GM18499 (cell line): ENCODE data around the gene SLC12A6.
A peak's percentile ranks its signal among the peaks of the same experiment; 100 is the strongest.

Source experiments
- ATAC-seq: cut with Tn5 transposase; IDR thresholded peaks from one replicate; pipeline ENCODE4 v1.9.1; 2021; ENCODE audit warnings: moderate number of reproducible peaks; ENCODE audit not compliant: insufficient read depth, unreplicated experiment

SLC12A6 gene

DNA sequence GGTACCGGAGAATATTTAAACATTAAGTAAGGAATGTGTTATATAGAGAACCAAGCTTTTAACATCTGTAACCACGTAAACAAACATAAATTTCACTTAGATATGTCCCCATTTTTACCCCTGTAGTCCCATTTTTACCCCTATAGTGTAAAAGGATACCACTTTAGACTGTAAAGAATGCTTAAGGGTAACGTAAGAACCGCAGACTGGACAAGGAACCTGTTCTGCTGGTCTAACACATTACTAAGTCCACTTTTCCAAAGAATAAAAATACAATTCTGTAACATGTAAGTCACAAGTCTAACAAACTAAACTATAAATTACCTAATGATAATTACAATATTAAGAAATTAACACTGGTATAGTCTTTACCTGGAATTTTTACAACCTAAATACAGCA, 2.9 kb downstream of the SLC12A6 start:
- no peak for ATAC-seq

- no peak for ATAC-seq
These were observed 4.9 kb downstream of the SLC12A6 start for GRCh38 chr15:34332553-34333120.

GRCh38 chr15:34331809-34332208, 5.8 kb downstream of the SLC12A6 start:
- ATAC-seq = no peak

DNA sequence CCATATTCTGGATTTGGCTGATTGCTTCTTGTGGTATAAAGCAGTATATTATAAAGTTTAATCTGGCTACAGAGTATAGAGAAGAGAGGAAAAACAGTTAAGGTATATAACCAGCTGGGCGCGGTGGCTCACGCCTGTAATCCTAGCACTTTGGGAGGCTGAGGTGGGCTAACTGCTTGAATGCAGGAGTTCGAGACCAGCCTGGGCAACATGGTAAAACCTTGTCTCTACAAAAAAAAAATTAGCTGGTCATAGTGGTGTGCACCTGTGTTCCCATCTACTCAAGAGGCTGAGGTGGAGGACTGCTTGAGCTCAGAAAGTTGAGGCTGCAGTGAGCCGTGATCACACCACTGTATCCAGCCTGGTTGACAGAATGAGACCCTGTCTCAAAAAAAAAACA, 7.3 kb downstream of the SLC12A6 start:
- no peak for ATAC-seq

DNA sequence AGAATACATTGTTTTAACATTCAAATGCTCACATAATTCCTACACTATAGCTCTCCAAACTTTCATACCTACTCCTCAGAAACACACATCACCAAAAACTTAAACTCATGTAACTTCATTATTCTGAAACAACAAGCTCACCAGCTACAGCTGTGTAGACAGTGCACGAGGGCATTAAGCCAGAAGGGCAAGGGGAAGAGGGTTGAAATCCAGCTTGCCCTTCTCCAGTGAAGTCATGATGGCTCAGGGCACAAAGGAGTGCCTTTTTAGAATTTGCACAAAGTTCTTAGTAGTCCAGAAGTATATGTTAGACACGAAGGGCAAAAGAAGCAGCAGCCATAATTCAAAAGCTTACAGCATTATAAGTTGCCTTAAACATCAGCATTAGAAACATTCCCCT, 8.6 kb downstream of the SLC12A6 start:
- ATAC-seq = no peak

DNA sequence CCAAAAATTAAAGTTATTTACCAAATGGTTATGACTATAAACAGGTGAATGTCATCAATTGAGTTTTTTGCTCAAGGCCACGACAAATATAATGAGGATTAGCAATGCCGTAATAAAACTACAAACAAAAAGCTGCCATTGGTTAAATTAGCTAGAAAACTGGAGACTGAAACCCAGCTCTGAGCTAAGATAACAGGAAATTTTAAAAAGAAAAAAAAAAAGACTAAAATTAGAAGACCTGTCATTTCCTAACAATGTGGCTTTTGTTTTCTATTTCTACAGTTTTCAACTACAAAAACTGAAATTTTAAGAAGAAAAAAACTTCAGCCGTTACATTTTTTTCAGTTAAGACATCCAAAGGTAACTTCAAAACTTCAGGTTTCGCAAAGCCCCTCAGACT, 9.7 kb downstream of the SLC12A6 start:
- ATAC-seq = no peak

DNA sequence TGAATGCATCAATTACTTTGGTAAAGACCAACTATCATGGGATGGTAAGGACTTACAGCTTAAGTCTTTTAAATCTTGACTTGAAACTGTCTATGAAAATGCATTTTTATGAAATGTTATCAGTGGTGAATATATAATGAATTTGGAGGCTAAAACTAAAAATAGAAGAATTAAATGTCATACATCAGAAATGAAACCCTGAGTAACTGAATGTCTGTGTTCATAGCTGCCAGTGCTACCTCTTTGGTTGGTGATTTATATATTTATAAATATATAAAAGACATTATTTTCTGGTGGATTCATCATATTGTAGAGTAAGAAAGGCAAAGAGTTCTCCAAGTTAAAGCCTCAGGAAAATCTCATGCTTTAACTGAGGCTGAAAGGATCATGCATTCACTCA, 12.2 kb downstream of the SLC12A6 start:
- ATAC-seq = no peak

DNA sequence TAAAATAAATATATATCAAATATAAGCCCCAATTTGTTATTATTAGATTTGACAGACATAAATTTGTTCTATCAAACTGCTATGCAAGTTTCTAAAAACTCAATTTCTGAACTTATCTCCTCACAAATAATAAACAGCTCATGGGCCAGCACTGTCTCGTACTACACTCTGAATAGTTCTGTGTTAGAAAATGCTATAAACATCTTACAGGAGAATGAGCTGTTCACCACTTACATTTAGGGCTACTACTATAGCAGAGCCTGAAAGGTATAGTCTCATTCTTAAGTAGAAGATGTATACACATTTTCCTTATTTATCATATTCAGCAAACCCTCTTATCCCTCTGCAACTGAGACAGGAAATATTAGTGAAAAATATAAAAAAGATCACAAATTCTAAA, 12.6 kb downstream of the SLC12A6 start:
- ATAC-seq = no peak

DNA sequence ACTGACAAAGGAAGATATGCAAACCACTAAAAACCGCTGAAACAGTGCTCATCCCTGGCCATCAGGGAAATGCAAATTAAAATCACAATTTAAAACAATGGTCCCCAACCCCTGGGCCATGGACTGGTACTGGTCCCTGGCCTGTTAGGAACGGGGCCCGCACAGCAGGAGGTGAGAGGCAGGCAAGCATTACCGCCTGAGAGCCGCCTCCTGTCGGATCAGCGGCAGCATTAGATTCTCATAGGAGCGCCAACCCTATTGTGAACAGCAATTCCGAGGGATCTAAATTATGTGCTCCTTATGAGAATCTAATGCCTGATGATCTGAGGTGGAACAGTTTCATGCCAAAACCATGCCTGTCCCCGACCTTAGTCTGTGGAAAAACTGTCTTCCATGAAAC, 14.4 kb downstream of the SLC12A6 start:
- ATAC-seq = no peak

DNA sequence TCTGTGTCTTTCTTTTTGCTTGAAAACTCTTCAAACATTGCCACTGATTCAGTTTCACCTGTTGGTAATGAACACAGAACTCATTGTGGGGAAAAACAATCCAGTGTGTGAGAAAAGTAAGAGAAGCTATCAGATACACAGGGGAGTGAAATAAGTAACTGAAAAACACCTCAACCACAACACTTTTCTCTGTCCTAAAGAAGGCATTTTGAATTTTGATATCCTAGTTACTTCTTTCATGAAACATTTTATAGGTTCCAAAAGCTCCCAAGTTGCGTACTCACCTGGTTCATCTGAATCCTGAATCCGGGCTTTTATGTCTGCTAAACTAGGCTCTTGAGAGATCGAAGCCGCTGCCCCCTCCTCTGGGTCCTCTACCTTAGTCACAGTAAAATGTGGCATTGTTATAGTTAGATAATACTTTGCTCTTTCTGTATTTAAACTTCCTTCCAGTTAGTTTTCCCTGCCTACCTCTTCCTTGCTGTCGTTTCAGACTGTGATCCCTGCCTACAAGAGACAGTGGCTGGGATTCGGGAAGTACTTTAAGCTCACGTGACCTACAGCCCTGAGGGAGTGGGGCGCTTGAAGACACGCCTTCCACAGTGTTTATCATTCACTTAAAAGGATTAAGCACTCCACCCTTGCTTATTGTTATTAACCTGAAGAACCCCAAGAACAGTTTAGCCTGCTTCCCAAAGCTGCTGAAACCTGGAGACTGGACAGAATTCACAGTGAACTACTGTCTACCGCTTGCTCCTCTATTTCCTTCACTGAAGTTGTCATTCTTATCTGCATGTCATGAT, 19.1 kb downstream of the SLC12A6 start:
- ATAC-seq = peak; percentile 62

DNA sequence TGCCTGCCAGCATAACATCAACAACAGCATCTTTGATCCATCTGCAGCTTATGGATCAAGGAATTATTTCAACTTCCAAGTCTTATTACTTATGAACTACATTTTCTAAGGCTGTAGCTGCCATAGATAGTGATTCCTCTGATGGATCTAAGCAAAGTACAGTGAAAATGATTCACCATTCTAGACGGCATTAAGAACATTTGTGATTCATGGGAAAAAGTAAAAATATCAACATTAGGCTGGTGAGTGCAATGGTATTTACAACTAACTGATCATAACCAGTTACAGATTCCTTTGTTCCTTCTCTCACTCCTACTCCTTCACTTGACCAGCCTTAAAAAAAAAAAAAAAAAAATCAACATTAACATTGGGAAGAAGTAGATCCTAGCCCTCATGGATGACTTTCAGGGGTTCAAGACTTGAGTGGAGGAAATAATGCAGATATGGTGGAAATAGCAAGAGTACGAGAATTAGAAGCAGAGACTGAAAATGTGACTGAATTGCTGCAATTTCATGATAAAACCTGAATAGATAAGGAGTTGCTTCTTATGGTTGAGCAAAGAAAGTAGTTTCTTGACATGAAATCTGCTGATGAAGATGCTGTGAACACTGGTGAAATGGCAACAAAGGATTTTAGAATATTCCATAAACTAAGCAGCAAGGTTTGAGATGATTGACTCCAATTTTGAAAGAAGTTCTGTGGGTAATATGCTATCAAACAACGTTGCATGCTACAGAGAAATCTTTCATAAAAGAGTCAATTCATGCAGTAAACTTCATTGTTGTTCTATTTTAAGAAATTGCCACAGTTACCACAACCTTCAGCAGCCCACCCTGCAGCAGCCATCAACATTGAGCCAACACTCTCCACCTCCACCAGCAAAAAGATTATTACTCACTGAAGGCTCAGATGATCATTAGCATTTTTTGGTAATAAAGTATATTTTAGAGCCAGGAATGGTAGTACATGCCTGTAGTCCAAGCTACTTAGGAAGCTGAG, 22.8 kb downstream of the SLC12A6 start:
- ATAC-seq = no peak

- no peak for ATAC-seq
These were observed 26.0 kb downstream of the SLC12A6 start for GRCh38 chr15:34311563-34311962.

DNA sequence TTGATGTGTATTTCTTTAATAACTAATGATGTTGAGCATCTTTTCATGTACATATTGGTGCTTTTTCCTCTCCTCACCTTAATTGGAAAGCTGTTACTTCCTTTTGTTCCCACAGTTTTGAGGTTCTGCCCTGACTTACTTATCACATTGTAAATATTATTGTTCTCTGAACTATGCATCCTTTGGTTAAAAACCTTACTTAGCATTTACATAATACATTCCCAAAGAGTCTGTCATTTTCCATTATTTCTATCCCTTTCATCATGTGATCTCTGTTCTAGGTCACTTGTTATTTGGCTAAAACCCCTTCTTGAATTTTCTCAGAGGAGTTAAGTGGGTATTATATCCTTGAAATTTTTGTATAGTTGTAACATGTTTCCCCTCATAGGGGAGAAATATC, 33.0 kb downstream of the SLC12A6 start:
- ATAC-seq = no peak

DNA sequence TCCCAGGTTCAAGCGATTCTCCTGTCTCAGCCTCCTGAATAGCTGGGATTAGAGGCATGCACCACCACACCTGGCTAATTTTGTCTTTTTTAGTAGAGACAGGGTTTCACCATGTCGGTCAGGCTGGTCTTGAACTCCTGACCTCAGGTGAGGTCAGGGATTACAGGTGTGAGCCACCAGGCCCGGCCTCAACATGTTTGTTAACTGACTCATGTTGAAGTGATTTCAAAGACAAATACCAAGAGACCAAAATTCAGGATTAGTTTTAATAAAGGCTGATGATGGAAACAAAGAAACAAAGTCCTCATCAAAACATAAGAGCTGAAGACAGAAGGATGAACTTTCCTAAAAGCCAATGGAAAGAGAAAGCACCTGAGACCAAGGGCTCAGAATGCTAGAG, 36.5 kb downstream of the SLC12A6 start:
- ATAC-seq = no peak

DNA sequence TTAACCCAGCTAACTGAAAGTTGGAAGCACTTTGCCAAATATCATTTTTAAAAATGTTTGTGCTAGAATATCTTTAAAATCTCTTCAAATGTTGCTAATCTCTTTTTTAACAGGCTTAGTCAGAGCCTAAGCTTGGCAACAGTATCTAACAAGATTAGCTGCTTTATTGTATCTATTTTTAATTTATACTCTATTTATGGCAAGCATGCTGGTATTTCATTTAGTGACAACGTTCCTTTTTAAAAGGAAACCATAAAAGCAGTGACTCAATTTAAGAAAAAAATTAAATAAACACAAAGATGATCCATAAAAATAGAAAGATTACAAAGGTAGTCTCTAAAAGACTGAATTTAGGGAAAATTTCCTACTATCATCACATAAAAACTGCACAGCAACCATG, 40.5 kb downstream of the SLC12A6 start:
- no peak for ATAC-seq

GRCh38 chr15:34292621-34293020, 45.0 kb downstream of the SLC12A6 start:
- ATAC-seq = no peak

DNA sequence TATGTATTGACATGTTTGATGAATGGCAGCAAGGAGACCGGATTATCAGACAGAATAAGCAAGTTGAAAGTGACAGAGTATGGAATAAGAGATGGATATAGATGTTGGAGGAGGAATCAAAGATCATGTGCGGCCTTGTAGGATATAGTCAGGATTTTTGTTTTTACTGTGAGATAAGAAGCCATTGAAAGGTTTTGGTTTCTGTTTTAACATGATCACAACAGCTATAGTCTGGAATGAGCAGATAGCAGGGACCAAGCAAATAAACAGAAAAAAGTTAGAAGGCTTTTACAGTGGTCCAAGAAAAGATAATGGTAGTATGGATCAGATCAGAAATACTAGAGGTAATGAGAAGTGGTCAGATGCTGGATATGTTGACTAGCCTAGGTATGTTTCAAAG, 52.6 kb downstream of the SLC12A6 start:
- no peak for ATAC-seq

GRCh38 chr15:34282384-34282783, 55.2 kb downstream of the SLC12A6 start:
- ATAC-seq = no peak

DNA sequence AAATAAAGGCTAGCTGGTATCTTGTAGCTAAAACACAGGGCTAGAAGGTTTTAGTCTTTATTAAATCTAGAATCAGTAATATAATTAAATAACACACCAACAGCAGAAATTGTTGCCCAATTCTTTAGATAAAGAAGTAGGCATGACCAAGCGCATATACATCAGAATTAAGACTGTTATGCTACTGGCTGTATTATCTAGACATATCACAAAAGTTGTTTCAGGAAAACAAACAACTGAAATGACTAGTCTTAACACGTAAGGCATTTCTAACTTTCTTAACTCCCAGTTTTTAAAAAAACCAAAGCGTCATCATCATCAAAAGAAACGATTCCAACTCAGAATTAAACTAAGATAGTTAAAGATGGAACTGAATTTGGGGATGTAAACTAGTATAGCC, 57.4 kb downstream of the SLC12A6 start:
- no peak for ATAC-seq

- no peak for ATAC-seq
These were observed 58.2 kb downstream of the SLC12A6 start for GRCh38 chr15:34279368-34279767.

DNA sequence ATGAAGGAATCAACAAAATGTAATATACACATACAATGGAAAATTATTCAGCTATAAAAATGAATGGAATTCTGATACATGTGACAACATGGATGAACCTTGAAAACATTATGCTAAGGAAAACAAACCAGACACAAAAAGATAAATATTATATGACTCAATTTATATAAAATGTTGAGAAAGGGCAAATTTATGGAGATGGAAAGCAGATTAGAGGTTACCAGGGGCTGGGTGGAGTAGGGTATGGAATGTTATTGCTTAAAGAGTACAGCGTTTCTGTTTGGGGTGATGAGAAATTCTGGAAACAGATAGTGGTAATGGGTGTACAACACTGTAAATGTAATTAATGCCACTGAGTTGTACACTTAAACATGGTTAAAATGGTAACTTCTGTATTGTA, 61.9 kb downstream of the SLC12A6 start:
- ATAC-seq = no peak
